T-cell (primary cell): ENCODE data around the gene SMS. TPM values are rescaled to one million over a fixed set of nuclear protein-coding genes. Genes with fewer than 3 reads are reported as not detected.

Experiments
- ATAC-seq, 4 experiments: fragments of 200-7000 bp in 3 of 4; fragments of 150-1000 bp in 1 of 4; cut with Tn5 transposase; replicated peaks in 1 of 4; 1 replicate in 3 of 4; 2 replicates in 1 of 4; pipeline ENCODE4 v1.10.0; 2021; ENCODE audit warnings: moderate library complexity in 3 of 4, mild to moderate bottlenecking in 2 of 4, moderate number of reproducible peaks in 1 of 4
- CTCF ChIA-PET, 2 donors: fragments of 300-600 bp; sonication (Branson Sonifier 250); formaldehyde crosslinking; loops; one replicate each; lab custom pipeline; 2022; ENCODE audit warnings: antibody characterized with exemption in 2 of 2; lab: Charles Lee
- POLR2A ChIA-PET, 2 donors: fragments of 300-600 bp; sonication (Branson Sonifier 250); formaldehyde crosslinking; loops; one replicate each; lab custom pipeline; 2022; ENCODE audit warnings: antibody characterized with exemption in 2 of 2; lab: Charles Lee
- DNase-seq, 35 experiments: peaks; one replicate each; pipeline versions ENCODE4 v3.0.0 to v3.0.0-alpha.2; 2013 to 2023
- H3K27ac ChIP-seq: one replicate; pipeline ENCODE4 v1.5.1; 2013; ENCODE audit warnings: low read length
- H3K27me3 ChIP-seq, 2 experiments: replicated peaks in 1 of 2; 1 replicate in 1 of 2; 2 replicates in 1 of 2; pipeline versions ENCODE4 v1.6.1 to v1.7.0; 2013; ENCODE audit warnings: low read length in 1 of 2, mixed read lengths in 1 of 2; ENCODE audit not compliant: control insufficient read depth in 2 of 2, insufficient read depth in 2 of 2; ENCODE audit errors: extremely low read depth in 1 of 2
- H3K36me3 ChIP-seq, 2 donors: 1 replicate in 1 of 2; 2 replicates in 1 of 2; pipeline versions ENCODE4 v1.6.1 to v1.7.0; 2013; ENCODE audit warnings: low read length in 1 of 2; ENCODE audit not compliant: control insufficient read depth in 2 of 2, insufficient read depth in 1 of 2; ENCODE audit errors: extremely low read depth in 1 of 2
- H3K4me1 ChIP-seq, 2 experiments: 1 replicate in 1 of 2; 2 replicates in 1 of 2; pipeline versions ENCODE4 v1.6.1 to v1.7.0; 2013; ENCODE audit warnings: low read length in 2 of 2, mixed read lengths in 1 of 2; ENCODE audit not compliant: insufficient read depth in 2 of 2, control insufficient read depth in 1 of 2; ENCODE audit errors: extremely low read depth in 1 of 2
- H3K4me3 ChIP-seq, 2 donors: 1 replicate in 1 of 2; 2 replicates in 1 of 2; pipeline versions ENCODE4 v1.5.1 to v1.7.0; 2013; ENCODE audit warnings: mild to moderate bottlenecking in 2 of 2, low read length in 1 of 2, moderate library complexity in 1 of 2; ENCODE audit not compliant: control insufficient read depth in 1 of 2; ENCODE audit errors: extremely low read depth in 1 of 2
- H3K9me3 ChIP-seq: 2 replicates; pipeline ENCODE4 v1.7.0; 2013
- H3K27ac Mint-ChIP-seq, 2 donors: one replicate each; pipeline ENCODE4 v1.8.0; 2020 to 2021; ENCODE audit warnings: mild to moderate bottlenecking in 2 of 2, mixed read lengths in 2 of 2
- H3K27me3 Mint-ChIP-seq, 2 donors: one replicate each; pipeline ENCODE4 v1.8.0; 2021 to 2022; ENCODE audit warnings: mixed read lengths in 2 of 2
- H3K36me3 Mint-ChIP-seq: one replicate; pipeline ENCODE4 v1.8.0; 2021; ENCODE audit warnings: mixed read lengths
- H3K4me1 Mint-ChIP-seq, 3 donors: one replicate each; pipeline ENCODE4 v1.8.0; 2020 to 2022; ENCODE audit warnings: mixed read lengths in 3 of 3, mild to moderate bottlenecking in 1 of 3
- H3K4me3 Mint-ChIP-seq, 3 donors: one replicate each; pipeline ENCODE4 v1.8.0; 2020 to 2022; ENCODE audit warnings: mild to moderate bottlenecking in 3 of 3, mixed read lengths in 3 of 3, moderate library complexity in 3 of 3
- H3K9me3 Mint-ChIP-seq, 3 donors: one replicate each; pipeline ENCODE4 v1.8.0; 2020 to 2022; ENCODE audit warnings: mixed read lengths in 3 of 3
- WGBS: methylation state at CpG from one replicate; pipeline ENCODE4 v1.1.5; 2013; ENCODE audit warnings: missing lambda C conversion rate; ENCODE audit not compliant: insufficient coverage; 5-methylcytosine and 5-hydroxymethylcytosine counted together
- total RNA-seq, 35 experiments: library from RNA in 6 of 35; stranded (reverse) in 6 of 35; fragments of 120-200 nt in 1 of 35; gene quantifications; one replicate each; pipeline versions ENCODE4 v1.2.1 to v1.2.4 and lab custom pipeline; 2013 to 2026

The SMS gene
- total RNA-seq, 5 donors from 2014 or later (not counting 1 experiment from before 2014, with no cell fraction given): 17.2 to 21.9 (median 18.5) TPM

GRCh38 chrX:21933077-21933476, 7.4 kb upstream of the SMS start:
- CTCF ChIA-PET: no interaction called here
- Histone ChIP-seq H3K4me1 (no peaks in the 10 kb centered on the region), H3K27ac (no peak overlapping the region), H3K27me3 (no peaks in the 10 kb centered on the region), H3K36me3 (no peaks in the 10 kb centered on the region), H3K9me3 (no peaks in the 10 kb centered on the region), H3K4me3 (no peak overlapping the region)
- Mint-ChIP-seq H3K27me3 (peaks cover 0 to 3% of the 10 kb centered on the region in 2 donors), H3K4me3 (no peak overlapping the region), H3K27ac (no peak overlapping the region), H3K9me3 (peaks cover 0 to 7% (median 0%) of the 10 kb centered on the region in 3 donors), H3K4me1 (peaks cover 0 to 13% (median 6%) of the 10 kb centered on the region in 3 donors), H3K36me3 (no peaks in the 10 kb centered on the region)
- DNase-seq (no peak), ATAC-seq (no peak)
- 100% methylated on average over 4 of the region's 7 CpGs for WGBS
- POLR2A ChIA-PET: no interaction called here

- Histone ChIP-seq H3K9me3 (no peaks in the 10 kb centered on the region), H3K4me3 (no peak overlapping the region), H3K4me1 (no peaks in the 10 kb centered on the region), H3K27me3 (no peaks in the 10 kb centered on the region), H3K36me3 (no peaks in the 10 kb centered on the region), H3K27ac (no peak overlapping the region)
- H3K4me3 Mint-ChIP-seq: no peak overlapping the region
- CTCF ChIA-PET: no interaction called here
- POLR2A ChIA-PET: no interaction called here
- H3K27ac Mint-ChIP-seq: no peak overlapping the region
- H3K27me3 Mint-ChIP-seq: peaks cover 0 to 3% of the 10 kb centered on the region in 2 donors
- WGBS: no CpG with 5 or more reads among the region's 3 CpGs
- ATAC-seq: no peak
- peaks cover 0 to 2% (median 0%) of the 10 kb centered on the region in 3 donors for H3K9me3 Mint-ChIP-seq
- DNase-seq: no peak
- no peaks in the 10 kb centered on the region for H3K36me3 Mint-ChIP-seq
- peaks cover 0 to 7% (median 2%) of the 10 kb centered on the region in 3 donors for H3K4me1 Mint-ChIP-seq
Observed at GRCh38 chrX:21934414-21934813, 6.1 kb upstream of the SMS start.

GRCh38 chrX:21939906-21940305, 603 bp upstream of the SMS start:
- Histone ChIP-seq H3K4me1 (peaks cover 2 to 18% of the 10 kb centered on the region in 2 experiments), H3K9me3 (no peaks in the 10 kb centered on the region), H3K36me3 (no peaks in the 10 kb centered on the region), H3K4me3 (peak overlapping the region in 1 of 2 donors; percentile 41), H3K27me3 (no peaks in the 10 kb centered on the region), H3K27ac (peak overlapping the region; percentile 64)
- H3K9me3 Mint-ChIP-seq: no peaks in the 10 kb centered on the region
- H3K4me1 Mint-ChIP-seq: peaks cover 15 to 24% (median 20%) of the 10 kb centered on the region in 3 donors
- WGBS: 70% methylated on average over 2 of the region's 10 CpGs
- no peak for DNase-seq
- POLR2A ChIA-PET: no interaction called here
- H3K27ac Mint-ChIP-seq: peak overlapping the region; percentile 50 to 61
- peak overlapping the region; percentile 62 to 78 (median 64) for H3K4me3 Mint-ChIP-seq
- no peak for ATAC-seq
- H3K36me3 Mint-ChIP-seq: no peaks in the 10 kb centered on the region
- CTCF ChIA-PET: no interaction called here
- H3K27me3 Mint-ChIP-seq: peaks cover 0 to 7% of the 10 kb centered on the region in 2 donors

- Histone ChIP-seq H3K4me3 (no peak overlapping the region), H3K4me1 (peaks cover 2 to 18% of the 10 kb centered on the region in 2 experiments), H3K27me3 (no peaks in the 10 kb centered on the region), H3K36me3 (no peaks in the 10 kb centered on the region), H3K9me3 (no peaks in the 10 kb centered on the region), H3K27ac (no peak overlapping the region)
- peaks cover 25 to 46% (median 34%) of the 10 kb centered on the region in 3 donors for H3K4me1 Mint-ChIP-seq
- peak overlapping the region; percentile 13 to 42 (median 40) for H3K4me3 Mint-ChIP-seq
- ATAC-seq (no peak), DNase-seq (no peak)
- peaks cover 0 to 4% of the 10 kb centered on the region in 2 donors for H3K27me3 Mint-ChIP-seq
- ChIA-PET CTCF (interaction anchor here (0.6 kb wide), 2 partner anchors 8 to 1227 kb away, joined by 3 to 6 read pairs; no protein-coding TSS in a partner anchor), POLR2A (interaction anchor here in 1 of 2 donors (0.6 to 0.7 kb wide), 2 partner anchors 17 to 282 kb away, joined by 3 to 4 read pairs; no protein-coding TSS in a partner anchor)
- H3K27ac Mint-ChIP-seq: peak overlapping the region in 1 of 2 donors; percentile 29
- H3K36me3 Mint-ChIP-seq: no peaks in the 10 kb centered on the region
- no peaks in the 10 kb centered on the region for H3K9me3 Mint-ChIP-seq
- WGBS: no CpG with 5 or more reads among the region's 11 CpGs
Observed at GRCh38 chrX:21943460-21944135, 3.1 kb downstream of the SMS start.

GRCh38 chrX:21944136-21944615, 3.7 kb downstream of the SMS start:
- Mint-ChIP-seq H3K36me3 (no peaks in the 10 kb centered on the region), H3K9me3 (no peaks in the 10 kb centered on the region), H3K4me3 (no peak overlapping the region), H3K4me1 (peaks cover 25 to 48% (median 36%) of the 10 kb centered on the region in 3 donors), H3K27me3 (peaks cover 0 to 4% of the 10 kb centered on the region in 2 donors), H3K27ac (no peak overlapping the region)
- ChIA-PET POLR2A (no interaction called here), CTCF (no interaction called here)
- ATAC-seq (no peak), DNase-seq (no peak)
- Histone ChIP-seq H3K27ac (no peak overlapping the region), H3K4me1 (peaks cover 2 to 18% of the 10 kb centered on the region in 2 experiments), H3K9me3 (no peaks in the 10 kb centered on the region), H3K4me3 (no peak overlapping the region), H3K27me3 (no peaks in the 10 kb centered on the region), H3K36me3 (no peaks in the 10 kb centered on the region)
- no CpG with 5 or more reads among the region's 8 CpGs for WGBS

- no CpG with 5 or more reads among the region's 7 CpGs for WGBS
- Mint-ChIP-seq H3K27ac (no peak overlapping the region), H3K27me3 (peaks cover 0 to 4% of the 10 kb centered on the region in 2 donors), H3K4me1 (peaks cover 32 to 58% (median 45%) of the 10 kb centered on the region in 3 donors), H3K4me3 (no peak overlapping the region), H3K9me3 (no peaks in the 10 kb centered on the region), H3K36me3 (no peaks in the 10 kb centered on the region)
- CTCF ChIA-PET: no interaction called here
- DNase-seq: no peak
- H3K4me1 ChIP-seq: peaks cover 2 to 13% of the 10 kb centered on the region in 2 experiments
- H3K9me3 ChIP-seq: no peaks in the 10 kb centered on the region
- ATAC-seq: no peak
- POLR2A ChIA-PET: no interaction called here
- H3K27me3 ChIP-seq: no peaks in the 10 kb centered on the region
- no peak overlapping the region for H3K27ac ChIP-seq
- H3K4me3 ChIP-seq: no peak overlapping the region
- H3K36me3 ChIP-seq: no peaks in the 10 kb centered on the region
Observed at GRCh38 chrX:21946925-21947641, 6.6 kb downstream of the SMS start.
